H1 (cell line): ENCODE measurements around the gene GNGT2.

Source experiments
- ATF3 ChIP-seq: IDR thresholded peaks from 2 replicates; pipeline ENCODE4 v1.6.1; 2011; ENCODE audit warnings: low read depth, mild to moderate bottlenecking, low read length; ENCODE audit not compliant: insufficient read depth
- BACH1 ChIP-seq: IDR thresholded peaks from 2 replicates; pipeline ENCODE4 v1.6.1; 2012; ENCODE audit warnings: low read length, improper control_type of control experiment
- BRCA1 ChIP-seq: IDR thresholded peaks from 2 replicates; pipeline ENCODE4 v1.6.1; 2012; ENCODE audit warnings: low read depth, low read length, improper control_type of control experiment
- CHD2 ChIP-seq: IDR thresholded peaks from 2 replicates; pipeline ENCODE4 v1.6.1; 2012; ENCODE audit warnings: low read length, improper control_type of control experiment
- CTCF ChIP-seq, 3 experiments: IDR thresholded peaks; 1 replicate in 2 of 3; 2 replicates in 1 of 3; pipeline versions ENCODE4 v1.5.1 to v1.6.1; 2011; ENCODE audit warnings: low read length in 3 of 3, mild to moderate bottlenecking in 3 of 3, inconsistent platforms in 2 of 3, low read depth in 1 of 3, moderate library complexity in 1 of 3; ENCODE audit not compliant: insufficient read depth in 1 of 3; ENCODE audit errors: control extremely low read depth in 1 of 3
- JUN ChIP-seq: IDR thresholded peaks from 2 replicates; pipeline ENCODE4 v1.6.1; 2011; ENCODE audit warnings: low read depth, mild to moderate bottlenecking, improper control_type of control experiment, low read length
- POLR2A ChIP-seq, 2 experiments: IDR thresholded peaks; 1 replicate in 1 of 2; 2 replicates in 1 of 2; pipeline ENCODE4 v1.6.1; 2011; ENCODE audit warnings: low read depth in 2 of 2, low read length in 2 of 2, mild to moderate bottlenecking in 2 of 2; ENCODE audit errors: control extremely low read depth in 1 of 2
- POLR2AphosphoS5 ChIP-seq: IDR thresholded peaks from 2 replicates; pipeline ENCODE4 v1.6.1; 2011; ENCODE audit warnings: low read depth, low read length
- SIRT6 ChIP-seq: IDR thresholded peaks from one replicate; pipeline ENCODE4 v1.7.1; 2012; ENCODE audit warnings: low read length, inconsistent platforms
- SP1 ChIP-seq: IDR thresholded peaks from 2 replicates; pipeline ENCODE4 v1.6.1; 2011; ENCODE audit warnings: low read depth, low read length

DNA sequence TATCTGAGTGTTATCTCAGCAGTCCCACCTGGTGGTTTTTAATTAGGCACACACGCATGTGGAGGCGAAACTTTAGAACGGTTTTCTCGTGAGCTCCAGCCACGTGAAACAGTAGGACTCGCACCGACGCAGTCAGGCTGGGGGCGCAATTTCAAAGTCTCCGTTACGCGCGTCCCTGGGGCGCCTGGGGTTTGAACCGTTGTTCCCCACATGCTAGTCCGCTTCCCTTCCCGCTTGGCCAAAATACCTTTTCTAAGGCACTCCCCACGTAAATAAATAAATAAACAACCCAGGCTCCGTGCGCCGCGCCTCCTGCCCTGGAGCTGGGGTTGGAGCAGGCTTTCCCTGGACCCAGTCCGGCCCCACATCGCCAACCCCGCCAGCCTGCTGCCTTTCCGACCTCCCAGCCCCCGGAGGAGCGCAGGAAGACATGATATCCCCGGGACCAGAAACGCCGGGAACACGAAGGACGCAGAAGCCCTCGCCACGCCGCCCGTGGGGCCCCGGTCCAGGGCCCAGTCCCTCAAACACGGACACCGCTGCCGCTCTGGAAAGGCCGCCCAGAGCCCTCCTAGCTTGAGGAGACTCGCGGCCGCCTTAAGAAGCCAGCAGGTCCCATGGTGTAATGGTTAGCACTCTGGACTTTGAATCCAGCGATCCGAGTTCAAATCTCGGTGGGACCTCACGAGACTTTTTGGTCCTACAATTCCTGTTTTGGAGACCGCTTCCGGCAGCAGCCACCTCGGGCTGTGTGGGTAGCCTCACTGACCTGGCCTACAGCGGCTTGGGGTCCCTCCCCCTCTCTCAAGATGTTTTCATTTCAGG lies 18.2 kb downstream of the GNGT2 start:
- TF ChIP-seq CTCF (IDR thresholded peaks at IDR 0.05; ENCODE audit: control extremely low read depth in 1 of 3, insufficient read depth in 1 of 3, low read depth in 1 of 3, low read length in 3 of 3) (peak in 2 of 3 experiments; percentile 3 to 23; a peak in 2 of 4 replicates), BACH1 (no peak), ATF3 (no peak), JUN (no peak), POLR2A (IDR thresholded peaks at IDR 0.05; ENCODE audit: control extremely low read depth in 1 of 2, low read depth in 2 of 2, low read length in 2 of 2) (peak in 1 of 2 experiments; percentile 35; a peak in 2 of 3 replicates), SP1 (no peak), SIRT6 (no peak), BRCA1 (no peak), POLR2AphosphoS5 (no peak), CHD2 (peak; percentile 37; the same call in 1 of the 2 replicates)
